HG03565 (cell line): Measurements from ENCODE around the gene PSAPL1.

ENCODE experiments used
- ATAC-seq: cut with Tn5 transposase; IDR thresholded peaks from one replicate; pipeline ENCODE4 v1.9.1; 2021; ENCODE audit warnings: mild to moderate bottlenecking, moderate library complexity; ENCODE audit not compliant: unreplicated experiment

Gene PSAPL1

DNA sequence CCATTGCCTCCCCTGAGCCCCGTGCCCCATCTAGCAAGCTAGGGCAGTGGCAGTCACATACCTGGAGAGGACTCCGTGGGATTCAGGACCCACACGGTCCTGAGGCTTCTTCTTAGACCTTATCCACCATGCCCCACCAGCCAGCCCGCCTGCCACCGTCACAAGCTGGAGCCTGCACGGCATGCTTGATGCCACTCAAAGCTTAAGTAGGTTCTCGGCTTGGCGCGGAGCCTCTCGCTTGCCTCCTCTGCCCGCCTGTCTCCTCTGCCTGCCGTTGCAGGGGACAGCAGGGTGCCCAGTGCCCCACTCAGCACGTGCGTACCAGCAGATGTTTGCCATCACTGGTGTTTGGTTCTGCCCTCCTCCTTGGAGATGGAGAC is 14.1 kb downstream of the PSAPL1 start:
- ATAC-seq, result no peak

GRCh38 chr4:7419961-7420660 is 14.6 kb downstream of the PSAPL1 start:
- ATAC-seq, result no peak

GRCh38 chr4:7418131-7418943 is 16.4 kb downstream of the PSAPL1 start:
- ATAC-seq, result no peak

GRCh38 chr4:7417639-7418038 is 17.1 kb downstream of the PSAPL1 start:
- no peak for ATAC-seq

GRCh38 chr4:7416745-7417432 is 17.8 kb downstream of the PSAPL1 start:
- no peak for ATAC-seq

DNA sequence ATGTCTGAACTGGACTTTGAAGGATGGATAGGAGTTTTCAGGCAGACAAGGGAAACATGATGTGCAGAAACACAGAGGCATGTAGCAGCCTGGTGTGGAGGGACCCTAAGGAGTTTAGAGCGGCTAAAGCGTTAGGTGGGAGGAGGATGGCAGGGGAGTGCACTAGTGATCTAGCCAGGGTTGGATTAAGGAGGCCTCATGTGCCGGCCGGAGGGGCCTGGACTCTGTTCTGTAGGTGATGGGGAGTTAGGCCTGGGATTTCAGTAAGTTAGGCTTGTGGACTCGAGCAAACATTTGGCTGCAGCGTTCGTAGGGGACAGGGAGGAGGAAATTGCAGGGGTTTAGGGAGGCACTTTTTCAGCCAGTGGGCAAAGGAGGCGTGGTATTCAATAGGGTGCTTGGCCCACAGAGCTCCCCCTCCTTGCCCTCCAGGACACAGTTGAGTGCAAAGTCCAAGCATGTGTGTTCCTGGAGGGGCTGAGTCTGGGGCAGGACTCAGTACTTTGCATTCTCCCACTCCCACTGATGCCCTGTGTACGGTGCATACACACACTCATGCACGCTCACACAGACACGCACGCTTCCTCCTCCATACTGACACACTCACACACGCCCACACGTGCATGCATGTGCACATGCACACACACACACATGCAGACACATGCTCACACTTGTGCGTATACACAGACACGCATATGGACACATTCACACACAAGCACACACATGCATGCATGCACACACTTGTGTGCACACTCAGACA is 18.6 kb downstream of the PSAPL1 start:
- no peak for ATAC-seq

DNA sequence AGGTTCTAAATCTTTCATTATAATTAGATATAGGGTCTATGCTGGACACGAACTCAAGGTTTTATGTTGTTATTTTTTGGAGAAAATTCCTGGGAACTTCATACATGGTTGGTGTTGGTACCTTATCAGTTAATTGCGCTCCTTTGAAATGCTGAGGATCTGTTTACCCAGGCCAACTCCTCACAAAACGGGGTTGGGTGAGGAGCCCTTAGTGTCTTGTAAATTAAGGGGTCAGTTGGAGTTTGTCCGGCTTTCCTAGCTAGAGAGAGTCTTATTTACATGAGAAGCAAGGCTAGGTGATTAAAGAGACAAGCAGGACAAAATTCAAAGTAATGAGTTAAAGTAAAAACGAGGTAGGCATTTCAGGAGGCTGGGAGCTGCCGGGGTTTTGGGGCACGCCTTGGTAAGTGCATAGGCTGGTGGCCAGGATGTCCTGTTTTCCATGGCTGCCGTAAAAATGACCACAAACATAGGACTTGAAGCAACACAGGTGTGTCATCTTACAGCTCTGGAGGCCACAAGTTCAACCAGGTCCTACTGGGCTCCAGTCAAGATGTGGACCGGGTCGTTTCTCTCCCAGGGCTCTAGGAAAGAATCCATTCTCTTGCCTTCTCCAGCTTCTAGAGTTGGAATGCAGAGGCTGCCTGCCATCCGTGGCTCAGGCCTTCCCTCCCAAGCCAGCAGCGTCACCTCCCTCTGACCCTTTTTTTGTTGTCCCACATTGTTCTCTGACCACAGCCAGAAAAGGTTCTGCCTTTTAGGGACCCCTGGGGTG is 19.8 kb downstream of the PSAPL1 start:
- ATAC-seq, result no peak

- ATAC-seq, result no peak
Measured at GRCh38 chr4:7414046-7414445, 20.7 kb downstream of the PSAPL1 start.

GRCh38 chr4:7412554-7412912 is 22.2 kb downstream of the PSAPL1 start:
- ATAC-seq, result no peak

DNA sequence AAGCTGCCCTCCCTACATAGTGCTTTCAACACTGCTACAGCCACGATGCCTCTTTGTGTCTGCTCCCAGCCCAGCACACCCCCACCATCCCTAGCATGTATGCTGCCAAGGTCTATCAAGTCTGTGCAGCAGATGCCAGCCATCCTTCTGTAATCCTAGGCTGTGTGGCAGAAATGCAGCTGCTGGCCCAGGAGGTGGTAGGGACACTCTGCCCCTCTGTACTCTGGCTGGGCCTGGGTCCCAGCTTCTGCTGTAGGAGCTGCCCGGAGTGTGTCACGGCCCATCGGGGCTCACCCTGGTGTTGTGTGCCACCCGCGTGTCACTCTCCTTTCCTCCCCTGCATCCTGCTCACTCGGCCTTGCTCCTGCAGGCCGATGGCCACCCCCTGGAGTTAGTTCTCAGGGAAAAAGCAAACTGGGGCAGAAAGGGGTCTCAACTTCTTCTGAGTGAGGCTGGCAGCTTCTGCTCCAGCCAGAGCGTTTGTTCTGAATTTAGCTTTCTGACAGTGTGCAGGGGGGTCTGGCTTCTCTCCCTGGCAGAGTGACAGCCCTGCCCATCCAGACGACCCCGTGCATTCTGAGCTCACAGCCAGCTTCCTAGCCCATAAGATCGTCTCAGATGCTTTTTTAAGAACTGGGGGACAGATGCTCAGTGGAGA is 22.7 kb downstream of the PSAPL1 start:
- ATAC-seq, result no peak

DNA sequence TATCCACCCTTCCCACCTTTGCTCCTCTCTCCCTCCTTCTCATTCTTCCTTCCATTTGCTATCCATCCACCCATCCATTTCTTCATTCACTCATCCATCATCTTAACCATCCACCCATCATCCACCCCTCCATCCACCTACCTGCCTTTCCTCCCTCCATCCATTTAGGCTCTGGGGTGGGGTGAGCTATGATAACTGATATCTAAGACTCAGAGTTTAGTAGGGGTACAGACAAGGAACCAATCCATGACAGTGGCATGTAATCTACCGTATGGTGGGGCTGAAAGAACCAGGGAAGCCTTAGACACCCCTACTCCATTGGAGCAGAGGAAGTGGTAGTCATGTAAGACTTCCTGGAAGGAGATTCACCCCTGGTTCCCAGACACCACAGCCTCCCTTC is 23.2 kb downstream of the PSAPL1 start:
- ATAC-seq, result no peak

DNA sequence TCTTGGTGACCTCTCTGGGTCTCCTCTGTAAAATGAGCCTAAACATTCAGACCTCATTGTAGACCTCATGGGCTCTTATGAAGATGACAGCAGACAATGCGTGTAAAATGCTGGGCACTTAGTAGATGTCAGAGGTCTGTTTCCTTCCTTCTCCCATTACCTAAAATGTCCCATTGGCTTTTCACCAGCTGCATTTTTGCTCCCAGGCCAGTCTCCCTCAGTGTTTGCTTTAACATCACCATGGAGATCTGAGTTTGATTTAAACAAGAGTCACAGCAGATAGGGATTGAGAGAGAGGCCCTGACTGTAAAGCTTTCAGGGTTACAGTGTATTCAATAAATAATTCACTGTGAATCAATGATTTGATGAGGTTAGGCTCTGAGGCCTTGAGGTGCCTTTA is 24.3 kb downstream of the PSAPL1 start:
- ATAC-seq, result no peak

GRCh38 chr4:7408166-7408565 is 26.6 kb downstream of the PSAPL1 start:
- no peak for ATAC-seq

DNA sequence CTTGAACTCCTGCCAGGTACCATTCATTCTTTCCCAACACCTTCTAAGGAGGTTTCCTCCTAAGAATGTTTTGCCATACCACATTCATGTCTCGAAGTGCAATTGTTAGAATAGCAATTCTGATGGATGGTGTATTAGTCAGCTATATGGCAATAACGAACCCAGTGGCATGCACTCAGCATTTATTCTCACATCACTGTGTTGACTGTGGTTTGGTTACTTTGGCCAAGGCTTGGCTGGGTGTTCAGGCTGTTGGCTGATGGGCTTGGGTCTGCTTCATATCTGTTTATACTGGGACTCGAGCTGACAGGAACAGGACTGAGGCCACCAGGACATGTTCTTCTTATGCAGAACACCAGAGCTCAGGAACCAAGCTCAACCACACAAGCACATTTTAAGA is 31.7 kb downstream of the PSAPL1 start:
- no peak for ATAC-seq

- ATAC-seq, result no peak
Measured at GRCh38 chr4:7402526-7402925, 32.2 kb downstream of the PSAPL1 start.

- ATAC-seq, result no peak
Measured at GRCh38 chr4:7400671-7401298, 33.9 kb downstream of the PSAPL1 start.

DNA sequence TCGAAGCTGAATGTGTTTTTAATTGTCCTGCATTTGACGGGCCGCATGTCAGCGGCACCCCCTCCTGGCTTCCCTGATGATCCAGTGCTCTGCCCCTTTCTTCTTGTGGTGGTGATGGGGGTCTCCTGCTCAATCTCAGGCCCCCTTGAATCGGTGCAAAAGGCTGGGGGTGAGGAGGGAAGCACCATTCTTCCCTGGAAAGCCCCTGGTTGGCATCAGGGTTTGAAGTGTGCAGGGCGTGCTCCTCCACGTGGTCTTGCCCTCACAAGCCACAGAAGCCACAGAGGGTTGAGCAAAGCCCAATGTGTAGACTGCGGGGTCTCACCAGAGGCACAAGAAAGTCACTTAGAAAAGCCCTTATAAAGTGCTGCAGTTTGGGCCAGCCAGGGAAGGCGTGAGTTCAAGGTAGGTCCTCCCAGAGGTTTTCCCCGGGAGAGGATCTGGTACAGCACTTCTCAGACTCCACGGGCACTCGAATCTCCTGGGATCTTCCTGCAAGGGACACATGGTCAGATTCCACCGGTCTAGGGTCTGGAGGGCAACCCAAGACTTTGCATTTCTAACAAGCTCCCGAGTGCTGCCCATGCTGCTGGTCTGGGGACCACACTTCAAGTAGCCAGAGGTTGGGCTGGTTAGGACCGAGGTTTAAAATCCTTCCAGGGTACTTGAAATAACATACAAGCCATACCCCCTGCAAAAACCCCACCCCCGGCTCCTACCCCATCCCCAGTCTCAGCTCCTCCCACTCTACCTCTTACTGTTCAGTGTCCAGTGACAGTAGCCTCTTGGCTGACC is 35.1 kb downstream of the PSAPL1 start:
- ATAC-seq, result no peak

DNA sequence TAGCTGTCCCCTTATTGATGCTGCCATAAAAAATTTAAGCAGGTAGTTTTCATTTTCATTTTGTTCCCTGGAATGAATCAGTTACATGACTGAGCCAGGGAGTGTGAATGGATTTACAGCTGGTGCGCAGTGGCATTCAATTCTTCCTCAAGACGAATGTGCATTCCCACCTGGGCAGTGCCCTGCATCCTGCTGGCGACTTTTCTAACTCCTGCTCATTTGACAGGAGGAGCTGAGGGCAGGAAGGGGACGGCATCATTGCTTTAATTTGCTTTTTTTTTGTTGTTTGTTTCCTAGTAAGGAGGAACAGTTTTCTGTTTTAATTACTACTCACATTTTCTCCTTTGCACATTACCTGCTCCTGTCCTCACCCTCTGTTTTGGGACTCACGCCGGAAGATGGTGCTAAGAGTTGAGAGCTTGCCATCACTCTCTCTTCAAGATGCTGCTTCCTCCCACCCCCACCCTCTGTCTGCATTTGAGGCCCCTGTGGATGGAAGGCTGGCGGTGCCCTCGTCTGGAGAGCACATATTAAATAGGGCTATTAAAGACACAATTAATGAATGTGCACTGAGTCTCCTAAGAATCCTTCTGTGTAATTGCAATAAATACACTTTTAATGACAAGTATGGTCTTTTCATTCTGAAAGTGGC is 35.8 kb downstream of the PSAPL1 start:
- ATAC-seq, result no peak
